ENCODE results near the gene LACTB.

DNA sequence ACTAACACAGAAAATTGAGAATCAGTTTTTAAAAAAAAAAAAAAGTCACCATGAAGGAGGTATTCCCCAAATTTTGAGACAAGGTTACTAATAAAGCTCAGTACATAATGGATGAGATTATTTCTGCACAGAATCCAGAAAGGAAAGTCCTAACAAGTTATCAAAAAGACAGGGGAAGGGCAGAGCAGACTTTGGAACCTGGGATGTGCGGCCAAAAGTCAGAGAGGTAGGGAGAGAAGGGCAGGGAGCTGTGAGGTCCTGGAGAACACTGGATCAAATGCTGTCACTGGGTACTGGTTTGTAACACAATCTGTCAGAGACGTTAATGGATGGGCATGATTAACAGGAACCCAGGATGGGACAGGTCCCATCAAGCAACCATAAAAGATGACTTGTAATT is 12.2 kb upstream of the LACTB start:
- TF ChIP-seq POLR2A (IDR thresholded peaks at IDR 0.05) (no peak), POLR2AphosphoS5 (IDR thresholded peaks at IDR 0.05) (no peak)
- TF ChIP-seq, protein P1, sequence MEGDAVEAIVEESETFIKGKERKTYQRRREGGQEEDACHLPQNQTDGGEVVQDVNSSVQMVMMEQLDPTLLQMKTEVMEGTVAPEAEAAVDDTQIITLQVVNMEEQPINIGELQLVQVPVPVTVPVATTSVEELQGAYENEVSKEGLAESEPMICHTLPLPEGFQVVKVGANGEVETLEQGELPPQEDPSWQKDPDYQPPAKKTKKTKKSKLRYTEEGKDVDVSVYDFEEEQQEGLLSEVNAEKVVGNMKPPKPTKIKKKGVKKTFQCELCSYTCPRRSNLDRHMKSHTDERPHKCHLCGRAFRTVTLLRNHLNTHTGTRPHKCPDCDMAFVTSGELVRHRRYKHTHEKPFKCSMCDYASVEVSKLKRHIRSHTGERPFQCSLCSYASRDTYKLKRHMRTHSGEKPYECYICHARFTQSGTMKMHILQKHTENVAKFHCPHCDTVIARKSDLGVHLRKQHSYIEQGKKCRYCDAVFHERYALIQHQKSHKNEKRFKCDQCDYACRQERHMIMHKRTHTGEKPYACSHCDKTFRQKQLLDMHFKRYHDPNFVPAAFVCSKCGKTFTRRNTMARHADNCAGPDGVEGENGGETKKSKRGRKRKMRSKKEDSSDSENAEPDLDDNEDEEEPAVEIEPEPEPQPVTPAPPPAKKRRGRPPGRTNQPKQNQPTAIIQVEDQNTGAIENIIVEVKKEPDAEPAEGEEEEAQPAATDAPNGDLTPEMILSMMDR (IDR thresholded peaks at IDR 0.05) = no peak
